ENCODE results near the gene UCK1.

UCK1 gene

GRCh38 chr9:131499254-131499767 lies 31.8 kb downstream of the UCK1 start:
- peaks cover 53% of the 10 kb centered on the region for H3K4me1 ChIP-seq (ENCODE audit: insufficient read depth, low read length)
- H3K36me3 ChIP-seq (ENCODE audit: insufficient read depth, low read length), result peaks cover 59% of the 10 kb centered on the region
- H3K27me3 ChIP-seq (ENCODE audit: insufficient read depth, low read length, poor library complexity), result no peaks in the 10 kb centered on the region
- no peaks in the 10 kb centered on the region for H3K9me3 ChIP-seq (ENCODE audit: insufficient read depth, low read length, severe bottlenecking)
- H3K4me3 ChIP-seq (ENCODE audit: low read depth in 1 of 2, low read length in 2 of 2), result no peak overlapping the region
- no peak for TF ChIP-seq EZH2 (IDR thresholded peaks at IDR 0.05; ENCODE audit: borderline replicate concordance, low read depth, low read length, severe bottlenecking)
- TF ChIP-seq CTCF (IDR thresholded peaks at IDR 0.05; ENCODE audit: borderline replicate concordance, extremely low read depth, low read length, poor library complexity, severe bottlenecking), result no peak
- DNase-seq (no peak), ATAC-seq (ENCODE audit: insufficient read depth, low read depth) (no peak)
- H3K9ac ChIP-seq (ENCODE audit: low read depth, low read length), result no peak overlapping the region
- peaks cover 14% of the 10 kb centered on the region; the same call in 1 of the 2 replicates for H4K20me1 ChIP-seq (ENCODE audit: insufficient read depth, low read length)
- H3K27ac ChIP-seq (ENCODE audit: low read length), result 0 out of 2 replicates have a peak overlapping the region, but pooled peaks have one; percentile 22
- no peak overlapping the region for H3K4me2 ChIP-seq (ENCODE audit: insufficient read depth, low read length)
- H2AFZ ChIP-seq (ENCODE audit: low read depth, low read length), result no peak overlapping the region
- H3K79me2 ChIP-seq (ENCODE audit: insufficient read depth, low read length), result peaks cover 20% of the 10 kb centered on the region

- Histone ChIP-seq H3K4me1 (ENCODE audit: insufficient read depth, low read length) (peaks cover 34% of the 10 kb centered on the region), H3K4me2 (ENCODE audit: insufficient read depth, low read length) (no peak overlapping the region), H3K36me3 (ENCODE audit: insufficient read depth, low read length) (peaks cover 83% of the 10 kb centered on the region), H4K20me1 (ENCODE audit: insufficient read depth, low read length) (peaks cover 28% of the 10 kb centered on the region; the same call in 1 of the 2 replicates), H3K79me2 (ENCODE audit: insufficient read depth, low read length) (peaks cover 3% of the 10 kb centered on the region; the same call in 1 of the 2 replicates), H3K4me3 (ENCODE audit: low read depth in 1 of 2, low read length in 2 of 2) (no peak overlapping the region), H2AFZ (ENCODE audit: low read depth, low read length) (no peak overlapping the region), H3K27ac (ENCODE audit: low read length) (no peak overlapping the region), H3K27me3 (ENCODE audit: insufficient read depth, low read length, poor library complexity) (no peaks in the 10 kb centered on the region), H3K9ac (ENCODE audit: low read depth, low read length) (no peak overlapping the region), H3K9me3 (ENCODE audit: insufficient read depth, low read length, severe bottlenecking) (no peaks in the 10 kb centered on the region)
- TF ChIP-seq CTCF (IDR thresholded peaks at IDR 0.05; ENCODE audit: borderline replicate concordance, extremely low read depth, low read length, poor library complexity, severe bottlenecking) (no peak), EZH2 (IDR thresholded peaks at IDR 0.05; ENCODE audit: borderline replicate concordance, low read depth, low read length, severe bottlenecking) (no peak)
- no peak for DNase-seq
- ATAC-seq (ENCODE audit: insufficient read depth, low read depth), result no peak
Measured at GRCh38 chr9:131496844-131497405, 34.1 kb downstream of the UCK1 start.

GRCh38 chr9:131495785-131496184 lies 35.3 kb downstream of the UCK1 start:
- Histone ChIP-seq H4K20me1 (ENCODE audit: insufficient read depth, low read length) (peaks cover 33% of the 10 kb centered on the region; the same call in 1 of the 2 replicates), H3K4me1 (ENCODE audit: insufficient read depth, low read length) (peaks cover 23% of the 10 kb centered on the region), H3K36me3 (ENCODE audit: insufficient read depth, low read length) (peaks cover 94% of the 10 kb centered on the region), H3K9ac (ENCODE audit: low read depth, low read length) (no peak overlapping the region), H3K4me2 (ENCODE audit: insufficient read depth, low read length) (no peak overlapping the region), H2AFZ (ENCODE audit: low read depth, low read length) (no peak overlapping the region), H3K9me3 (ENCODE audit: insufficient read depth, low read length, severe bottlenecking) (no peaks in the 10 kb centered on the region), H3K27ac (ENCODE audit: low read length) (no peak overlapping the region), H3K4me3 (ENCODE audit: low read depth in 1 of 2, low read length in 2 of 2) (no peak overlapping the region), H3K27me3 (ENCODE audit: insufficient read depth, low read length, poor library complexity) (no peaks in the 10 kb centered on the region), H3K79me2 (ENCODE audit: insufficient read depth, low read length) (no peaks in the 10 kb centered on the region)
- DNase-seq (no peak), ATAC-seq (ENCODE audit: insufficient read depth, low read depth) (no peak)
- TF ChIP-seq EZH2 (IDR thresholded peaks at IDR 0.05; ENCODE audit: borderline replicate concordance, low read depth, low read length, severe bottlenecking) (no peak), CTCF (IDR thresholded peaks at IDR 0.05; ENCODE audit: borderline replicate concordance, extremely low read depth, low read length, poor library complexity, severe bottlenecking) (no peak)
